Tracheal epithelial cell (primary cell): ENCODE data around the gene GPR31. TPM values are rescaled to one million over a fixed set of nuclear protein-coding genes. Genes with fewer than 3 reads are reported as not detected.

Source experiments
- total RNA-seq: library from RNA; depleted of rRNA; stranded (reverse); fragments of >200 nt; gene quantifications from 2 replicates; pipeline ENCODE4 v1.2.1, GENCODE V29; 2014

GPR31 gene, protein sequence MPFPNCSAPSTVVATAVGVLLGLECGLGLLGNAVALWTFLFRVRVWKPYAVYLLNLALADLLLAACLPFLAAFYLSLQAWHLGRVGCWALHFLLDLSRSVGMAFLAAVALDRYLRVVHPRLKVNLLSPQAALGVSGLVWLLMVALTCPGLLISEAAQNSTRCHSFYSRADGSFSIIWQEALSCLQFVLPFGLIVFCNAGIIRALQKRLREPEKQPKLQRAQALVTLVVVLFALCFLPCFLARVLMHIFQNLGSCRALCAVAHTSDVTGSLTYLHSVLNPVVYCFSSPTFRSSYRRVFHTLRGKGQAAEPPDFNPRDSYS
- not detected in 2 replicates for total RNA-seq

GRCh38 chr6:167157863-167158262, at the start of gene GPR31:
GPR31 (minus strand) TSS chr6:167157980; CDS start chr6:167157831, 149 bp downstream.

DNA sequence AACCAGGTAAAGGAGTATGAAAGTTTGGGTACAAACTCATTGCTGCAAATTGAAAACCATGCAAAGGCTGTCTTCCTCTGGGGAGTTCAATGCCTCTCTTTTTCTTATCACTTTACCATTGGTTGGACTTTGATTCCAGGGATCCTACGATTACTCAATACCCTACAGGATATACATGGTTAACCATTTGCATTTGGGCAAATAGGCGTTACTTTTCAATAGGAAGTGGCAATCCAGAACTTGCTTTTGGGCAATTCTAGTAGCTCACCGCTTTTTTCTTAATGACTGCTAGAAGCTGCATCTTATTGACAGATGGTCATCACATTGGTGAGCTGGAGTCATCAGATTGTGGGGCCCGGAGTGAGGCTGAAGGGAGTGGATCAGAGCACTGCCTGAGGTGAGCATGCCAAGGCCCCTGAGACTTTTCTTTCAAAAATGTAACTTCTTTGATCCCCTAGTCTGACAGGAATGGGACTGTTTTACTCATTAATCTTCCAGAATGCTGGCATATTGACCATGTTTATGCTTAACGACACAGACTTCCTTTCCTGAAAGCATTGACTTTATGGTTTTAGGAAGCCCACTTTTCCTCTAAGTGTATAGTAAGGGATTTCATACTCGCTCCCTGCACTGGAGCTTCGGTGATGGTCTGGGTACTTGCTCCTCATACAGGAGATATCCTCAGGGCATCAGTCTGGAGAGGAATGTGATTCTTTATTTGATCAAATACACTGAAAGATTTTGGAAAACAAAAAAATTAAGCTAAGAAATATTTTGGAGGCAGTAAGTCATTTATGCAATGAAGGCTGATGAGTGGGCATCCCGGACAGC, 34.7 kb downstream of the GPR31 start, which contains the start of gene CCR6:
CCR6 (plus strand) TSS at position 270 of the 831 bp plus-strand sequence. CDS start 13,039 bp downstream, outside the sequence.

Other genes with a start within 250 kb of the GPR31 start
- gene RNASET2, start 201.4 kb downstream of the GPR31 start, total RNA-seq, result 37.9 and 103 TPM in 2 replicates
- 10.6 and 13.4 TPM in 2 replicates for gene CEP43, start 158.6 kb downstream of the GPR31 start, total RNA-seq
- not detected in 2 replicates for gene CCR6, start 34.9 kb downstream of the GPR31 start, total RNA-seq
- gene UNC93A, start 133.3 kb upstream of the GPR31 start, total RNA-seq, result not detected in 2 replicates
- gene TTLL2, start 167.1 kb upstream of the GPR31 start, total RNA-seq, result not detected in 2 replicates